GM12878 (cell line): ENCODE data around the gene SHMT2. TPM values are rescaled to one million over a fixed set of nuclear protein-coding genes. Genes with fewer than 3 reads are reported as not detected.

Experiments
- ATAC-seq: fragments of 200-7000 bp; cut with Tn5 transposase; 3 replicates; pipeline ENCODE4 v1.9.1; 2020; ENCODE audit warnings: mild to moderate bottlenecking, moderate library complexity
- BruUV-seq: library from RNA; stranded (reverse); fragments of 400-500 nt; replicated peaks from 2 replicates; lab custom pipeline; 2021; lab: Mats Ljungman, UMichigan
- CTCF ChIA-PET: fragments of 300-600 bp; sonication (Branson Sonifier 250); formaldehyde crosslinking; extraction: SDS; loops from one replicate; lab custom pipeline; 2021; ENCODE audit warnings: inconsistent platforms; lab: Yijun Ruan, JAX
- POLR2A ChIA-PET: fragments of 350-600 bp; formaldehyde crosslinking; extraction: SDS; loops from one replicate; lab custom pipeline; 2021; ENCODE audit warnings: inconsistent platforms; lab: Charles Lee
- RAD21 ChIA-PET: fragments of 300-600 bp; sonication (Branson Sonifier 250); formaldehyde crosslinking; loops from one replicate; lab custom pipeline; 2023; ENCODE audit warnings: antibody characterized with exemption; ENCODE audit not compliant: unreplicated experiment; lab: Charles Lee
- SMC1A ChIA-PET: fragments of 300-600 bp; sonication (Branson Sonifier 250); formaldehyde crosslinking; loops from one replicate; lab custom pipeline; 2023; ENCODE audit not compliant: unreplicated experiment, uncharacterized antibody; lab: Charles Lee
- DNase-seq: peaks from one replicate; pipeline ENCODE4 v3.0.0-alpha.2; 2011; ENCODE audit warnings: low read depth, low spot score
- FAIRE-seq: peaks from 3 replicates; lab custom pipeline; 2011; peaks lifted over from hg19 to GRCh38; lab: Jason Lieb, UNC
- H2AFZ ChIP-seq: 2 replicates; pipeline ENCODE4 v1.6.0; 2011; ENCODE audit warnings: low read depth, low read length, control low read depth; ENCODE audit not compliant: control insufficient read depth
- H3K27ac ChIP-seq: 2 replicates; pipeline ENCODE4 v1.5.1; 2011; ENCODE audit warnings: control low read depth; ENCODE audit not compliant: control insufficient read depth, insufficient read depth
- H3K27me3 ChIP-seq, 2 experiments: replicated peaks in 1 of 2; 2 replicates each; pipeline versions ENCODE4 v1.6.0 to v1.6.1; 2011; ENCODE audit warnings: low read length in 1 of 2; ENCODE audit not compliant: control insufficient read depth in 2 of 2, insufficient read depth in 2 of 2
- H3K36me3 ChIP-seq, 2 experiments: 2 replicates each; pipeline ENCODE4 v1.5.1; 2011; ENCODE audit warnings: low read length in 1 of 2; ENCODE audit not compliant: control insufficient read depth in 2 of 2, insufficient read depth in 2 of 2
- H3K4me1 ChIP-seq: 2 replicates; pipeline ENCODE4 v1.6.1; 2011; ENCODE audit warnings: mild to moderate bottlenecking, low read length, moderate library complexity, mixed read lengths; ENCODE audit not compliant: control insufficient read depth, insufficient read depth
- H3K4me2 ChIP-seq: 2 replicates; pipeline ENCODE4 v1.6.0; 2011; ENCODE audit warnings: control low read depth; ENCODE audit not compliant: control insufficient read depth, insufficient read depth
- H3K4me3 ChIP-seq: fragments of 200-600 bp; sonication (generic); 2 replicates; pipeline ENCODE4 v1.5.1; 2016
- H3K79me2 ChIP-seq: 2 replicates; pipeline ENCODE4 v1.6.0; 2011; ENCODE audit warnings: low read length; ENCODE audit not compliant: control insufficient read depth, insufficient read depth
- H3K9ac ChIP-seq: 2 replicates; pipeline ENCODE4 v1.8.0; 2011; ENCODE audit warnings: low read length, control low read depth, mixed read lengths; ENCODE audit not compliant: control insufficient read depth, insufficient read depth
- H3K9me3 ChIP-seq: replicated peaks from 3 replicates; pipeline ENCODE4 v1.5.1; 2011; ENCODE audit warnings: mild to moderate bottlenecking, low read length; ENCODE audit not compliant: control insufficient read depth, insufficient read depth
- H4K20me1 ChIP-seq: 2 replicates; pipeline ENCODE4 v1.6.0; 2011; ENCODE audit not compliant: control insufficient read depth, insufficient read depth
- BACH1 ChIP-seq: fragments of 450-650 bp; IDR thresholded peaks from 2 replicates; pipeline ENCODE4 v1.6.1; 2017; ENCODE audit warnings: mild to moderate bottlenecking, borderline replicate concordance
- CREM ChIP-seq: IDR thresholded peaks from 2 replicates; pipeline ENCODE4 v1.6.1; 2014; ENCODE audit warnings: antibody characterized with exemption, low read depth
- EP300 ChIP-seq, 2 experiments: fragments of 150-350 bp in 1 of 2; IDR thresholded peaks; 2 replicates each; pipeline ENCODE4 v1.6.1; 2011 to 2012; ENCODE audit warnings: low read depth in 2 of 2, low read length in 2 of 2, borderline replicate concordance in 1 of 2, improper control_type of control experiment in 1 of 2, inconsistent platforms in 1 of 2; ENCODE audit not compliant: control insufficient read depth in 1 of 2
- MYC ChIP-seq: IDR thresholded peaks from 2 replicates; pipeline ENCODE4 v1.6.1; 2011; ENCODE audit warnings: mild to moderate bottlenecking, low read length, moderate library complexity, inconsistent platforms; ENCODE audit not compliant: insufficient read depth, insufficient replicate concordance, insufficient read length, severe bottlenecking
- NRF1 ChIP-seq: conservative IDR thresholded peaks from 2 replicates; pipeline ENCODE4 v1.6.1; 2011; ENCODE audit warnings: mild to moderate bottlenecking, low read depth, low read length, improper control_type of control experiment
- ZNF622 ChIP-seq: fragments of 450-650 bp; IDR thresholded peaks from 2 replicates; pipeline ENCODE4 v1.6.1; 2017; ENCODE audit warnings: mild to moderate bottlenecking, inconsistent platforms
- WGBS: methylation state at CpG from one replicate; pipeline ENCODE4 v1.1.6; 2016; ENCODE audit warnings: low lambda C conversion rate; ENCODE audit not compliant: insufficient replicate concordance, insufficient coverage; ENCODE audit errors: missing lambda C conversion rate; 5-methylcytosine and 5-hydroxymethylcytosine counted together
- in situ Hi-C: fragments of 300-500 bp; cut with MboI; formaldehyde crosslinking; loops from 9 replicates; pipeline ENCODE4 v1.14.3; 2018; ENCODE audit warnings: mixed read lengths
- intact Hi-C: fragments of 100-400 bp; cut with micrococcal nuclease; formaldehyde crosslinking; loops from one replicate; pipeline ENCODE4 v1.14.2; 2022; ENCODE audit not compliant: unreplicated experiment
- polyA plus RNA-seq, 11 experiments: library from polyadenylated mRNA; depleted of rRNA in 4 of 11; unstranded in 6 of 11; stranded (reverse) in 5 of 11; fragments of >200 nt; fragmentation: Nextera tagmentation in 4 of 11; fragmentation: Illumina TruSeq in 1 of 11; extraction: Ambion mirVana in 4 of 11; extraction: Trizol in 1 of 11; gene quantifications; 1 replicate in 1 of 11; 2 replicates in 10 of 11; pipeline versions ENCODE4 v1.2.1 to v1.2.3, GENCODE V29; 2011 to 2016; ENCODE audit warnings: inconsistent platforms in 2 of 11, missing spikeins in 2 of 11, low read depth in 1 of 11
- total RNA-seq, 4 experiments: library from RNA; depleted of rRNA in 3 of 4; stranded (reverse); fragments of >200 nt in 3 of 4; fragmentation: Illumina TruSeq in 1 of 4; extraction: Trizol in 1 of 4; gene quantifications; 2 replicates each; pipeline versions ENCODE4 v1.2.1 to v1.2.3, GENCODE V29; 2013 to 2021
- TF ChIP-seq, protein P1 (sequence below): IDR thresholded peaks from 2 replicates; pipeline ENCODE4 v1.6.1; 2012; ENCODE audit warnings: mild to moderate bottlenecking, low read depth, low read length
- TF ChIP-seq, protein P2 (sequence below): fragments of 450-650 bp; IDR thresholded peaks from 2 replicates; pipeline ENCODE4 v1.6.1; 2017; ENCODE audit warnings: mild to moderate bottlenecking, moderate library complexity

Gene SHMT2
- total and polyA plus RNA-seq, 10 of the 15 experiments (the other 5 are each of a cell fraction or from before 2014, with no cell fraction given): 57.0 to 292 (median 186) TPM

DNA sequence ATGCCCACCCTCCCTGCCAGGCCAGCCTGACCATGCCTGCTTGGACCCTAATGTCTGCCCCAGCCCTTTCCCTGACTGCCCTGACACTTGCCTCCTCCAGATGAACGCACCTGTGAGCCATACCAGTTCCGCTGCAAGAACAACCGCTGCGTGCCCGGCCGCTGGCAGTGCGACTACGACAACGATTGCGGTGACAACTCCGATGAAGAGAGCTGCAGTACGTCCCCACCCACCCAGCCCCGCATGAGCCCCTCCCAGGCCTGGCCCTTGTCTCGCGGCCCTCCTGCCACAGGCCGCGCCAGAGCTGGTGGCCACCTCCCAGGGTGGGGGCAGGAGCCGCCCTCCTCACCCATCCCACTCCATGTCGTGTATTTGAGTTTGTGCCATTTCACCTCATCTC, 27.2 kb upstream of the SHMT2 start (continued):
- TF ChIP-seq EP300 (IDR thresholded peaks at IDR 0.05; ENCODE audit: borderline replicate concordance in 1 of 2, control insufficient read depth in 1 of 2, low read depth in 2 of 2, low read length in 2 of 2): no peak
- TF ChIP-seq, protein P1, sequence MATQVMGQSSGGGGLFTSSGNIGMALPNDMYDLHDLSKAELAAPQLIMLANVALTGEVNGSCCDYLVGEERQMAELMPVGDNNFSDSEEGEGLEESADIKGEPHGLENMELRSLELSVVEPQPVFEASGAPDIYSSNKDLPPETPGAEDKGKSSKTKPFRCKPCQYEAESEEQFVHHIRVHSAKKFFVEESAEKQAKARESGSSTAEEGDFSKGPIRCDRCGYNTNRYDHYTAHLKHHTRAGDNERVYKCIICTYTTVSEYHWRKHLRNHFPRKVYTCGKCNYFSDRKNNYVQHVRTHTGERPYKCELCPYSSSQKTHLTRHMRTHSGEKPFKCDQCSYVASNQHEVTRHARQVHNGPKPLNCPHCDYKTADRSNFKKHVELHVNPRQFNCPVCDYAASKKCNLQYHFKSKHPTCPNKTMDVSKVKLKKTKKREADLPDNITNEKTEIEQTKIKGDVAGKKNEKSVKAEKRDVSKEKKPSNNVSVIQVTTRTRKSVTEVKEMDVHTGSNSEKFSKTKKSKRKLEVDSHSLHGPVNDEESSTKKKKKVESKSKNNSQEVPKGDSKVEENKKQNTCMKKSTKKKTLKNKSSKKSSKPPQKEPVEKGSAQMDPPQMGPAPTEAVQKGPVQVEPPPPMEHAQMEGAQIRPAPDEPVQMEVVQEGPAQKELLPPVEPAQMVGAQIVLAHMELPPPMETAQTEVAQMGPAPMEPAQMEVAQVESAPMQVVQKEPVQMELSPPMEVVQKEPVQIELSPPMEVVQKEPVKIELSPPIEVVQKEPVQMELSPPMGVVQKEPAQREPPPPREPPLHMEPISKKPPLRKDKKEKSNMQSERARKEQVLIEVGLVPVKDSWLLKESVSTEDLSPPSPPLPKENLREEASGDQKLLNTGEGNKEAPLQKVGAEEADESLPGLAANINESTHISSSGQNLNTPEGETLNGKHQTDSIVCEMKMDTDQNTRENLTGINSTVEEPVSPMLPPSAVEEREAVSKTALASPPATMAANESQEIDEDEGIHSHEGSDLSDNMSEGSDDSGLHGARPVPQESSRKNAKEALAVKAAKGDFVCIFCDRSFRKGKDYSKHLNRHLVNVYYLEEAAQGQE: no peak
- TF ChIP-seq, all 136 proteins: peak for 0

DNA sequence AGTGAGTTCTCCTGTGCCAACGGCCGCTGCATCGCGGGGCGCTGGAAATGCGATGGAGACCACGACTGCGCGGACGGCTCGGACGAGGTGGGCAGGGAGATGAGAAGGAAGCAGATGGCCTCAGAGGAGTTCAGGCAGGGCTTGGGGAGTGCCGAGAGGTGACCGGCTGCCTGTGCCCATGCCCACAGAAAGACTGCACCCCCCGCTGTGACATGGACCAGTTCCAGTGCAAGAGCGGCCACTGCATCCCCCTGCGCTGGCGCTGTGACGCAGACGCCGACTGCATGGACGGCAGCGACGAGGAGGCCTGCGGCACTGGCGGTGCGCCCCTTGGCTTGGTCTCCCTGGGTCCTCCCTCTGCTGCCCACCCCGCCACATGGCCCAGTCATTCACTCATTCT, 26.3 kb upstream of the SHMT2 start:
- Histone ChIP-seq H4K20me1 (no peaks in the 10 kb centered on the region), H3K9ac (no peak overlapping the region), H3K4me3 (no peak overlapping the region), H3K36me3 (no peaks in the 10 kb centered on the region), H3K4me2 (no peak overlapping the region), H3K4me1 (no peaks in the 10 kb centered on the region), H3K9me3 (no peaks in the 10 kb centered on the region), H3K27ac (no peak overlapping the region), H3K27me3 (no peaks in the 10 kb centered on the region), H2AFZ (no peak overlapping the region), H3K79me2 (no peaks in the 10 kb centered on the region)
- SMC1A ChIA-PET: no interaction called here
- RAD21 ChIA-PET: no interaction called here
- POLR2A ChIA-PET: no interaction called here
- CTCF ChIA-PET: no interaction called here
- no peak for DNase-seq
- TF ChIP-seq ZNF622 (no peak), MYC (no peak), BACH1 (no peak), CREM (no peak), NRF1 (no peak)
- TF ChIP-seq, protein P2, sequence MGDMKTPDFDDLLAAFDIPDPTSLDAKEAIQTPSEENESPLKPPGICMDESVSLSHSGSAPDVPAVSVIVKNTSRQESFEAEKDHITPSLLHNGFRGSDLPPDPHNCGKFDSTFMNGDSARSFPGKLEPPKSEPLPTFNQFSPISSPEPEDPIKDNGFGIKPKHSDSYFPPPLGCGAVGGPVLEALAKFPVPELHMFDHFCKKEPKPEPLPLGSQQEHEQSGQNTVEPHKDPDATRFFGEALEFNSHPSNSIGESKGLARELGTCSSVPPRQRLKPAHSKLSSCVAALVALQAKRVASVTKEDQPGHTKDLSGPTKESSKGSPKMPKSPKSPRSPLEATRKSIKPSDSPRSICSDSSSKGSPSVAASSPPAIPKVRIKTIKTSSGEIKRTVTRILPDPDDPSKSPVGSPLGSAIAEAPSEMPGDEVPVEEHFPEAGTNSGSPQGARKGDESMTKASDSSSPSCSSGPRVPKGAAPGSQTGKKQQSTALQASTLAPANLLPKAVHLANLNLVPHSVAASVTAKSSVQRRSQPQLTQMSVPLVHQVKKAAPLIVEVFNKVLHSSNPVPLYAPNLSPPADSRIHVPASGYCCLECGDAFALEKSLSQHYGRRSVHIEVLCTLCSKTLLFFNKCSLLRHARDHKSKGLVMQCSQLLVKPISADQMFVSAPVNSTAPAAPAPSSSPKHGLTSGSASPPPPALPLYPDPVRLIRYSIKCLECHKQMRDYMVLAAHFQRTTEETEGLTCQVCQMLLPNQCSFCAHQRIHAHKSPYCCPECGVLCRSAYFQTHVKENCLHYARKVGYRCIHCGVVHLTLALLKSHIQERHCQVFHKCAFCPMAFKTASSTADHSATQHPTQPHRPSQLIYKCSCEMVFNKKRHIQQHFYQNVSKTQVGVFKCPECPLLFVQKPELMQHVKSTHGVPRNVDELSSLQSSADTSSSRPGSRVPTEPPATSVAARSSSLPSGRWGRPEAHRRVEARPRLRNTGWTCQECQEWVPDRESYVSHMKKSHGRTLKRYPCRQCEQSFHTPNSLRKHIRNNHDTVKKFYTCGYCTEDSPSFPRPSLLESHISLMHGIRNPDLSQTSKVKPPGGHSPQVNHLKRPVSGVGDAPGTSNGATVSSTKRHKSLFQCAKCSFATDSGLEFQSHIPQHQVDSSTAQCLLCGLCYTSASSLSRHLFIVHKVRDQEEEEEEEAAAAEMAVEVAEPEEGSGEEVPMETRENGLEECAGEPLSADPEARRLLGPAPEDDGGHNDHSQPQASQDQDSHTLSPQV: no peak
- intact Hi-C loops: no loop called here
- 71% methylated on average over 28 of the region's 28 CpGs for WGBS
- BruUV-seq: no TSS peak
- in situ Hi-C loops: no loop called here
- no peak for ATAC-seq
- FAIRE-seq: no peak
